NCI-H1436 (cell line): ENCODE data around the gene CFLAR.
A peak's percentile ranks its signal among the peaks of the same experiment; 100 is the strongest.
"Not testable (repeated sequence)": the region's sequence is repeated elsewhere in the genome, so short reads cannot be mapped to it uniquely, and the experiment has no call there.

Experiments used
- DNase-seq: peaks from one replicate; lab custom pipeline; 2025; lab: John Stamatoyannopoulos, UW

Gene CFLAR

DNA sequence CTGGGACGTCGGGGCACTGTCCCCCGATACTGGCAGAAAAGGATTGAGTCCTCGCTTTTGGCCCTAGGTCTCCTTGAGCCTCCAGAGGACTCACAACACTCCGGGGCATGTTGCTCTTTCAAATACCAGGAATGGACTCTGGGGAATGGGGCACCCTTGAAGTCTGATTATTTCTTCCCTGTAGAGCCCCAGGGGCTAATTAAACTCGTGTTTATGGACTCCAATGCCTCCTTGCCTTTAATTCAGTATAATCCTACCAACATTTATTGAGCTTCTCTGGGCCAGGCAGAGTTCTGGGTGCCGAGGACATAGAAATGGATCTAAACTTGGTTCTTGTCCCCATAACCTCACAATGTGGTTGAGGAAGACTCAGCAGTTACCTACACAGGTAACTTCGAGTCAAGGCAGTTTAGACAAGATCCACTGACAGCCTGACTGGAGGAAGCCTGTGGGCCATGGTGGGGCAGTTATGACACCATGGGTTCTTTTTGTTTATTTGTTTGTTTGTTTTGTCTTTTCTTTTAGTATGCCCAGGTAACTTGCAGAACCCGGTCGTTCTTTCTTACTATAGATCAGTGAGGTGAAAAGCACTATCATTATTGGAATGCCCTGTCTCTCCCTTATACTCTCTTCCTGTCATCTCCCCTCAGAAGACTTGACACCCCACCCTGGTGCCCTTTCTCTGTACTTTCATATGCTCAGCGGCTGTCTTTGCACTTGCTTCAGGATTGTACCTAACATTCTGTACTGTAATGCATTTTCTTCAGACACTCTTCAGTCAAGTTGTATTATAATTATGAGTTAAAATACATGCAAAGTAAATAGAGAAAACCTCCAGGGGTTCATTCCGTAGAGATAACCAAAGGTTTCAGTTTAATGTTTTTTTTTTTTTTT, 3.2 kb downstream of the CFLAR start:
- DNase-seq = peak; percentile 34

DNA sequence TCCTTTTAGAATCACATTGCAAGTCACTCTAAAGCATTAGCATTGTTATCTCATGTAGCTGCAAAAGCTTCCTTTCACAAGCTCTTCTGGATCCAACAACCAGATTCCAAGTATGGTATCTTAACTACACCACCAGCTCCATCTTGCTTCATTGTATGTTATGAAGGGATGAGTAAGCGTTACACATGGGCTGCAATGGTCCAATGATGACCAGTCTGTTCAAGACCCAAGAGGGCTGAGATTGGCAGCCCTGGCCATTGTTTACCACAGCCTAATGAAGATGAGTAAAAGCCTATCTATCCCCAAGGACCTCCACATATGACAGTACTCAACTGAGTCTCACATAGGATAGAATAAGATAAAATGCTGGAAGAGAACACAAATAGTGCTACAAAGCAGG, 6.3 kb downstream of the CFLAR start:
- no peak for DNase-seq

GRCh38 chr2:201126308-201127151, 10.6 kb downstream of the CFLAR start:
- DNase-seq = no peak

GRCh38 chr2:201127152-201127511, 11.2 kb downstream of the CFLAR start:
- DNase-seq = no peak

DNA sequence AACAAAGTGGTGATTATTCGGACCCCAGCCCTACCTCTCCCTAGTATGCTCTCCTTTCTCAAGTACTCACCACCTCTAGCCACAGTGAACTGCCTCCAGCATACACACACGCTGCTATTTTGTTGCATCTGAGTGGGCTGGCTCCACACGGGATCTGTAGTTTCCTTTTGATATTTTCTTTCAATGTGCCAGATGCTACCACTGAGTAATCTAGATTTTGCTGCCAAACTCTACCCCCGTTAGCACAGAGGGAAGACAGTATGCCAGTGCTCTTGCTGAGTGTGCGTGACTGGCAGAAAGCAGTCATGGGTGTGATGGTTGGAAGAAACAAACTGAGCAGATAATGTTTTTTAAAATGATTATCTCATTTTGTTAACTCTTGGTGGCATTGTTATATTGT, 11.6 kb downstream of the CFLAR start:
- DNase-seq = no peak

- DNase-seq = no peak
Measured at GRCh38 chr2:201128033-201128432, 12.1 kb downstream of the CFLAR start.

DNA sequence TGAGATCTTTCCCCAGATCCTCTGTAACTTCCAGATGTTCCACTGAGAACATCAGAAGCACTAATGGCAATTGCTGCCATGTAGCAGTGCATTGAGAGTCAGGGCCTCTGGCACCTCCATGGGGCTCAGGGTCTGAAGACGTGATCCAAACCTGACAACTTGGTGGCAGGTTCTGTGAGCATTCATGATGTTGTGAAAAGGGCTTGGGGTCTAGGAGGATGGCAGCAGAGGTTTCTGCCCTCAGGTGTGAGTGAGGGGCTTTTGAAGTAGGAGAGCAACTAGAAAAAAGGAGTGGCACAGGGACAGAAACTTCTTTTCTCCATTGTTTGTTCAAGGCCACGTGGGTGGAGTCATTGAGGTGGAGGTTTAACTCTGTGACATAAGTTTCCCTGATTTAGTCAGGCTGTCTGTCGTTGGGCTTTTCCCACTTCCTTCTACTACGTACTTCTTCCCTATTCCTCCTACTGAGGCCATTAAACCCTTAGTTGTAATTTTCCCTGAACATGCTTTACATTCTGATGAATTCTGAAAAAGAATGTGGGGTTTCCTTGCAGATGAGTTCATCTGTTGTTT, 13.1 kb downstream of the CFLAR start:
- DNase-seq = no peak

- no peak for DNase-seq
Measured at GRCh38 chr2:201130524-201131186, 14.7 kb downstream of the CFLAR start.

DNA sequence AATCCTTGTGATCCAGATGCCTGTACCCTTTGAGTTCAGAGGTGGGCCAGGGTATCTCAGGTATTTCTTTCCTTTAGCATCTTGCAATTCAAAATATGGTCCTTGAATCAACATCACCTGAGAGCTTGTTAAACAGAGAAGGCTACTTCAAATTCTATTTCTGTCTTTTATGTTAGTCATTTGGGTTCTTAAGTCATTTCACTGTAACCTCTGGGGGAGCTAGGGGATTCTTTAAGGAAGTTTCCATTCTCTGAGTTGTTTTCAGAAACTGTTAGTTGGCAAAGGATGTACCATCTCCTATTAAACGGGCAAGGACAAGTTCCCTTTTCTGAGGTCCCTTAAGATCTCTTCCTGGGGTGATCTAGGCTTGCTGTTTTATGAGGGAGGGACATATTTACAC, 16.6 kb downstream of the CFLAR start:
- no peak for DNase-seq

- DNase-seq = no peak
Measured at GRCh38 chr2:201135386-201135785, 19.4 kb downstream of the CFLAR start.

DNA sequence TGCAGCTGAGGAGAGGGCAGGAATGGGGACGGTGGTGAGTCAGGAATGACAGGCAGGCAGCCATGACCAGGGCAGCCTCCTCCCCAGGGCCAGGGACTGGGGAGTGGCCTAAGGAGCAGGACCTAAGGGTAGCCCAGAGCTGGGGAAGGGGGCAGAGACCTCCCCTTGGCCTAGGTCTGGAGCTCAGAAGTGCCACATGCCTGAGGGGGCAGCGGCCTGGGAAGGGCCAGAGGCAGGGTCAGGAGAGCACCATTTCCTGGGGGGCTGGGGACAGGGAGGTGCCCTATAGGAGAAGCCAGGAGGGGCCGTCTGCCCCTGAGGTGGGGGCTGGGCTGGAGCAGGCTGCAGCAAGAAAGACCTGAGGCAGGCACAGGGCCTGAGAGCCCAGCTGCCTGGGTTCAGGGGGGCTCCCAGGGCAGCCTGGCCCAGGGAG, 20.9 kb downstream of the CFLAR start:
- DNase-seq = no peak

DNA sequence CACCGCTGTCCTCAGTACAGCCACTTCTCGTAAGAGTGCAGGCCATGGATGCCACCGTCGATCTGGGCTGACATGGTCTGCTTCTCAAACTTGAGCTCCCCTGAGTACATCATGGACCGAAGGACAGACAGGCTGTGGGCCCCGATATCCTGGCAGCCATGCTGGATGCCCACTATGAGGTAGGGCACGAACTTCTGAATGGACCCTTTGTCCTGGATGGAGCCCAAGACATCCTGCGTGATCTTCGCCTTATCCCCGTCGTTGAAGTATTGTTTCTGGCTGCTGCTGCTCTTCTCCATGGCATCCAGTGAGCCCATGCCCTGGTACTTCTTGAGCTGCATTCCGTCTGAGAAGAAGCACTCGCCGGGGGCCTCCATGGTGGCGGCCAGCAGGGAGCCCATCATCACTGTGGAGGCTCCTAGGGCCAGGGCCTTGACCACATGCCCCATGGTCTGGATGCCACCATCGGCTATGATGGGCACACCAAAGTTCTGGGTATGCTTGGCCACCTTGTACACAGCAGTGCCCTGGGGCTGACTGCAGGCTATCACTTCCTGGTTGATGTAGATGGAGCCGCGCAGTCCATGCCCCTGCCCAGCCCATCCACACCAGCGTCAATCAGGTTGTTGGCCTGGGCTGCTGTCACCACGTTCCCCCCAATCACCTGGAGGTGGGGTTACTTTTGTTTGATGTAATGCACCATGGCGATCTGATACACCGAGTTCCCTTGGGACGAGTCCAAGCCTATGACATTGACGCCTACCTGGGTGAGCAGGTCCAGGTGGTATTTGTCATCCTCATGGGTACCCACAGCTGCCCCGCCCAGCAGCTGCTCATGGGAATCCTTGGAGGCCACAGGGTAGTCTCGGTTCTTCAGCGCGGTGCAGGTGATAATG, 21.8 kb downstream of the CFLAR start:
- DNase-seq = no peak

- no peak for DNase-seq
Measured at GRCh38 chr2:201138401-201138970, 22.5 kb downstream of the CFLAR start.

DNA sequence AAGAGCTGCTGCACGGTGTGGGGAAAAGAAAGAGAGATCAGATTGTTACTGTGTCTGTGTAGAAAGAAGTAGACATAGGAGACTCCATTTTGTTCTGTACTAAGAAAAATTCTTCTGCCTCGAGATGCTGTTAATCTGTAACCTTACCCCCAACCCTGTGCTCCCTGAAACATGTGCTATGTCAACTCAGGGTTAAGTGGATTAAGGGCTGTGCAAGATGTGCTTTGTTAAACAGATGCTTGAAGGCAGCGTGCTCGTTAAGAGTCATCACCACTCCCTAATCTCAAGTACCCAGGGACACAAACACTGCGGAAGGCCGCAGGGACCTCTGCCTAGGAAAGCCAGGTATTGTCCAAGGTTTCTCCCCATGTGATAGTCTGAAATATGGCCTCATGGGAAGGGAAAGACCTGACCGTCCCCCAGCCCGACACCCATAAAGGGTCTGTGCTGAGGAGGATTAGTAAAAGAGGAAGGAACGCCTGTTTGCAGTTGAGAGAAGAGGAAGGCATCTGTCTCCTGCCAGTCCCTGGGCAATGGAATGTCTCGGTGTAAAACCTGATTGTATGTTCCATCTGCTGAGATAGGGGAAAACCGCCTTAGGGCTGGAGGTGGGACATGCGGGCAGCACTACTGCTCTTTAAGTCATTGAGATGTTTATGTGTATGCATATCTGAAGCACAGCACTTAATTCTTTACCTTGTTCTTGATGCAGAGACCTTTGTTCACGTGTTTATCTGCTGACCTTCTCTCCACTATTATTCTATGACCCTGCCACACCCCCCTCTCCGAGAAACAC, 23.2 kb downstream of the CFLAR start:
- not testable (repeated sequence) for DNase-seq

- no peak for DNase-seq
Measured at GRCh38 chr2:201139836-201140604, 24.1 kb downstream of the CFLAR start.

- no peak for DNase-seq
Measured at GRCh38 chr2:201144101-201145051, 28.4 kb downstream of the CFLAR start.

DNA sequence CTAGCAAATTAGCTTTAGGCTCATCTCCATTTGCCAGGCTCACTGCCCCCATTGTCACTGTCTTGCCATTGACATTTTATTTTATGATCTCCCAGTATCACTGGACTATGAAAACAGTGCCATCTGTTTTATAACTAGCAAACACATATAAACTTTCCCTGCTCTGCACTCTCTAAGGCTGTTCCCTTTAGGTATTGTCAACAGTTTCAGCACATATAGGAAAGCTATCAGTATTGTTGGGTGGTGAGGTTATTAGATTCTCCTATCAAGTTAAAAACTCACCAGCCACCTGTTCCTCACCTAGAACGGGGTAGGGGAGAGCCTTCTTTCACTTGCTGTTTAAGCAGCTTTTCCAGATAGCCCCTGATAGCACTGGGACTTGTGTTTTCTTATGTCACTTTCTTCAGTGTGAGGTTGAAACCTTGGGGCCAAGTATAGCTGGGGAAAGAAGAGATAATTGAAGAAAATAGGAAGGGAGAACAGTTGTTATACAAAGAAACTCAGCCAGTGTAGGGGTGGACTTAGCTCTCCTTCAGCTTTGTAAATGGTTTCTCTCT, 32.5 kb downstream of the CFLAR start:
- DNase-seq = no peak
